Astrocyte of the cerebellum (primary cell): Measurements from ENCODE around the gene ABL1.
A peak's percentile ranks its signal among the peaks of the same experiment; 100 is the strongest.

ENCODE experiments used
- DNase-seq: peaks from one replicate; pipeline ENCODE4 v3.0.0-alpha.2; 2011; ENCODE audit warnings: low read depth
- H3K4me3 ChIP-seq: 2 replicates; pipeline ENCODE4 v1.5.1; 2011; ENCODE audit warnings: mild to moderate bottlenecking, low read depth, low read length, moderate library complexity
- CTCF ChIP-seq: IDR thresholded peaks from 2 replicates; pipeline ENCODE4 v1.5.1; 2012; ENCODE audit warnings: low read length, low read depth, moderate library complexity, mild to moderate bottlenecking; ENCODE audit errors: missing control alignments
- in situ Hi-C: cut with HindIII; loops from 2 replicates; pipeline ENCODE4 v1.10.0; 2017; ENCODE audit warnings: low sequenced_read_pairs

Gene ABL1

GRCh38 chr9:130934702-130935647 is 99.9 kb downstream of the ABL1 start:
- no peak for TF ChIP-seq CTCF
- DNase-seq, result no peak
- in situ Hi-C loops, result no loop called here

GRCh38 chr9:130935648-130936271 is 100.7 kb downstream of the ABL1 start:
- in situ Hi-C loops, result no loop called here
- H3K4me3 ChIP-seq, result no peak overlapping the region
- DNase-seq, result no peak
- no peak for TF ChIP-seq CTCF

More at GRCh38 chr9:130934702-130935647, 99.9 kb downstream of the ABL1 start:
- no peak overlapping the region for H3K4me3 ChIP-seq

GRCh38 chr9:130936285-130937117 is 101.4 kb downstream of the ABL1 start:
- H3K4me3 ChIP-seq, result no peak overlapping the region
- DNase-seq, result peak; percentile 15
- in situ Hi-C loops, result no loop called here
- TF ChIP-seq CTCF, result no peak
